ENCODE results near the gene CDKAL1. TPM values are rescaled to one million over a fixed set of nuclear protein-coding genes. Genes with fewer than 3 reads are reported as not detected.

The CDKAL1 gene
- total RNA-seq, 4 donors from 2014 or later: 10.3 to 11.2 (median 10.5) TPM

DNA sequence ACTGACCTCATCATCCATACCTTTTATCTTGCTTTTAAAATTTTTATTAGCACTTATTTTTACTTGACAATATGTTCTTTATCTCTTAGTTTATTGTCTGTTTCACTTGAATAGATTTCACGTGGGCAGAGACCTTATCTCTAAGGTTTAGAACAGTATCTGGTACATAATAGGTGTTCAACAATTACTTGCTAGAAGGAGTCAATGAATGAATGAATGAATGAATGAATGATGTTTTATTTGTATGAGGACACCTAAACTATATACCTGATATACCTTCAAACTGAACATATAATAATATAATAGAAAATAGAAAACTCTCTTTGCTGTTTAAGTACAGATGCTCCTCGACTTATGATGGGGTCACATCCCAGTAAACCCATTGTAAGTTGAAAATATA is 412.6 kb downstream of the CDKAL1 start:
- Histone ChIP-seq H3K27me3 (no peaks in the 10 kb centered on the region), H3K27ac (replicated peaks in 1 of 4) (no peak overlapping the region), H3K9me3 (no peaks in the 10 kb centered on the region), H3K36me3 (no peaks in the 10 kb centered on the region), H3K4me1 (no peaks in the 10 kb centered on the region), H3K4me3 (no peak overlapping the region)
- DNase-seq (ENCODE audit: extremely low spot score): no peak
- 90% methylated on average over 2 of the region's 2 CpGs for WGBS
- TF ChIP-seq EP300 (IDR thresholded peaks at IDR 0.05): no peak
- TF ChIP-seq, protein P1, sequence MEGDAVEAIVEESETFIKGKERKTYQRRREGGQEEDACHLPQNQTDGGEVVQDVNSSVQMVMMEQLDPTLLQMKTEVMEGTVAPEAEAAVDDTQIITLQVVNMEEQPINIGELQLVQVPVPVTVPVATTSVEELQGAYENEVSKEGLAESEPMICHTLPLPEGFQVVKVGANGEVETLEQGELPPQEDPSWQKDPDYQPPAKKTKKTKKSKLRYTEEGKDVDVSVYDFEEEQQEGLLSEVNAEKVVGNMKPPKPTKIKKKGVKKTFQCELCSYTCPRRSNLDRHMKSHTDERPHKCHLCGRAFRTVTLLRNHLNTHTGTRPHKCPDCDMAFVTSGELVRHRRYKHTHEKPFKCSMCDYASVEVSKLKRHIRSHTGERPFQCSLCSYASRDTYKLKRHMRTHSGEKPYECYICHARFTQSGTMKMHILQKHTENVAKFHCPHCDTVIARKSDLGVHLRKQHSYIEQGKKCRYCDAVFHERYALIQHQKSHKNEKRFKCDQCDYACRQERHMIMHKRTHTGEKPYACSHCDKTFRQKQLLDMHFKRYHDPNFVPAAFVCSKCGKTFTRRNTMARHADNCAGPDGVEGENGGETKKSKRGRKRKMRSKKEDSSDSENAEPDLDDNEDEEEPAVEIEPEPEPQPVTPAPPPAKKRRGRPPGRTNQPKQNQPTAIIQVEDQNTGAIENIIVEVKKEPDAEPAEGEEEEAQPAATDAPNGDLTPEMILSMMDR (IDR thresholded peaks at IDR 0.05): no peak
- no peak for TF ChIP-seq POLR2A (IDR thresholded peaks at IDR 0.05; ENCODE audit: low read depth)
- no peak for TF ChIP-seq POLR2AphosphoS5 (IDR thresholded peaks at IDR 0.05)
- intact Hi-C loops (cut with DNase I): no loop called here

DNA sequence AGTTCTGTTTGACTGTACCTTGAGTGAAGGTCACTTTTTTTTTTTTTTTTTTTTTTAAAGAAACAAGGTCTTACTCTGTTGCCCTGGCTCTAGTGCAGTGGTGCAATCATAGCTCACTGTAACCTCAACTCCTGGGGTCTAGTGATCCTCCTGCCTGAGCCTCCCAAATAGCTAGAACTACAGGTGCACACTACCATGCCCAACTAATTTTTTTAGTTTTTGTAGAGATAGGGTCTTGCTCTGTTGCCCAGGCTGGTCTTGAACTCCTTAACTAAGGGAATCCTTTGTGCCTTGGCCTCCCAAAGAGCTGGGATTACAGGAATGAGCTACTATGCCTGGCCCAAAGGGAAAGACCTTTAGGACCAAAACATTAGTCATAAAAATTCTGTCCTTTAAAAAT is 413.7 kb downstream of the CDKAL1 start:
- TF ChIP-seq, protein P1 (IDR thresholded peaks at IDR 0.05): no peak
- no peak for TF ChIP-seq POLR2AphosphoS5 (IDR thresholded peaks at IDR 0.05)
- no peak for TF ChIP-seq EP300 (IDR thresholded peaks at IDR 0.05)
- TF ChIP-seq POLR2A (IDR thresholded peaks at IDR 0.05; ENCODE audit: low read depth): no peak
- Histone ChIP-seq H3K27ac (replicated peaks in 1 of 4) (no peak overlapping the region), H3K36me3 (no peaks in the 10 kb centered on the region), H3K4me1 (peaks cover 0 to 1% (median 0%) of the 10 kb centered on the region in 4 donors), H3K27me3 (no peaks in the 10 kb centered on the region), H3K9me3 (no peaks in the 10 kb centered on the region), H3K4me3 (no peak overlapping the region)
- intact Hi-C loops (cut with DNase I): no loop called here
- DNase-seq (ENCODE audit: extremely low spot score): no peak

DNA sequence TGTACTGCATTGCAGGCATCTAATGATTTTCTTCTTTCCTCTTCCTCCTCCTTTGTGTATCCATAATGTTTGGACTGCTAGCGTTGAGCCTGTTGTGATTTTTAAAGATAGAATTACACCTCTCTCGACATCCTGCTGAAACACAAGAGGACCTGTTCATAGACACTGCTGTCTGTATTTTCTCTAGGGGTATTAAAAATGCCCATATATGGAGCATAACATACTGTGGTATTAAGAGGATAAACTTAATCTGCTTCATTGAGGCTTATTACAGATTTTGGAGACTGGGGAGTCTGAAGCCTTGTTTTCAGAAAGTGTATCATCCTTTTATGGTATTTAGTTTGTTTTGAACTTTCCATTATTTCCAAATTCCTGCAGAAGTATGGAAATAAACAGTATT is 414.3 kb downstream of the CDKAL1 start:
- intact Hi-C loops (cut with DNase I): no loop called here
- Histone ChIP-seq H3K9me3 (no peaks in the 10 kb centered on the region), H3K36me3 (no peaks in the 10 kb centered on the region), H3K4me3 (no peak overlapping the region), H3K27ac (replicated peaks in 1 of 4) (no peak overlapping the region), H3K4me1 (peaks cover 0 to 7% (median 0%) of the 10 kb centered on the region in 4 donors), H3K27me3 (no peaks in the 10 kb centered on the region)
- no peak for DNase-seq (ENCODE audit: extremely low spot score)
- TF ChIP-seq EP300 (IDR thresholded peaks at IDR 0.05) (no peak), POLR2AphosphoS5 (IDR thresholded peaks at IDR 0.05) (no peak), POLR2A (IDR thresholded peaks at IDR 0.05; ENCODE audit: low read depth) (no peak)
- TF ChIP-seq, protein P1 (IDR thresholded peaks at IDR 0.05): no peak
- 80% methylated on average over 2 of the region's 2 CpGs for WGBS

DNA sequence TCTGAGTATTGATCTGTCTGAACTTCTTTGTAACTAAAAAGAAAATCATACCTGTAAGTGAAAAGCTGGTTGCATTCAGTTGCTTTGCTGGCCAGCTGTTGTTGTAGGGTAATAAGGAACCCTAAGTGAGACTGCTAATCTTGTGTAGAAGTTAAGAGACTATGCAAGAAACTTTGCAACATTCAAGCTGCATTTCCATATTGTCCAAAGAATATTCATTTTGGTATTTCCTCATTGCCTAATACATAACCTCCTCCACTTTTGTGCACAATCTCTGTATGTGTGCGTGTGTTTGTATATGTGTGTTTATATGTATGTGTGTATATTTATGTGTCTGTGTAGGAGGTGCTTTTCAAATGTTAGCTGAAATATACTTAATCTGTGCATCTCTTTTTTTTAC is 414.9 kb downstream of the CDKAL1 start:
- DNase-seq (ENCODE audit: extremely low spot score): no peak
- WGBS: 100% methylated on average over 1 of the region's 1 CpG
- Histone ChIP-seq H3K36me3 (no peaks in the 10 kb centered on the region), H3K4me3 (no peak overlapping the region), H3K27ac (replicated peaks in 1 of 4) (no peak overlapping the region), H3K27me3 (no peaks in the 10 kb centered on the region), H3K9me3 (no peaks in the 10 kb centered on the region), H3K4me1 (peaks cover 0 to 7% (median 0%) of the 10 kb centered on the region in 4 donors)
- intact Hi-C loops (cut with DNase I): no loop called here
- TF ChIP-seq POLR2AphosphoS5 (IDR thresholded peaks at IDR 0.05) (no peak), POLR2A (IDR thresholded peaks at IDR 0.05; ENCODE audit: low read depth) (no peak), EP300 (IDR thresholded peaks at IDR 0.05) (no peak)
- TF ChIP-seq, protein P1 (IDR thresholded peaks at IDR 0.05): no peak

All from esophagus muscularis mucosa (tissue), 4 donors.